SH-SY5Y (cell line): ENCODE results near the gene FAT2.

Source experiments
- GATA2 ChIP-seq: IDR thresholded peaks from 2 replicates; pipeline ENCODE4 v1.6.1; 2011; ENCODE audit warnings: mild to moderate bottlenecking, low read depth, low read length
- GATA3 ChIP-seq: IDR thresholded peaks from 2 replicates; pipeline ENCODE4 v1.6.1; 2011; ENCODE audit warnings: low read depth, mild to moderate bottlenecking, low read length, moderate library complexity

GRCh38 chr5:151549713-151550112 is 41.4 kb downstream of the FAT2 start:
- TF ChIP-seq GATA2 (no peak), GATA3 (no peak)
